Stimulated activated CD4-positive, alpha-beta T cell treated with anti-CD3 and anti-CD28 coated beads, Interleukin-4, amount 100 ng/mL, for 4 hours (primary cell): Measurements from ENCODE around the gene FAM171A1.
A peak's percentile ranks its signal among the peaks of the same experiment; 100 is the strongest.
"Not testable (repeated sequence)": the region's sequence is repeated elsewhere in the genome, so short reads cannot be mapped to it uniquely, and the experiment has no call there.

Source experiments
- DNase-seq, 2 experiments: peaks; one replicate each; pipeline ENCODE4 v3.0.0-alpha.2; 2020

FAM171A1 gene

GRCh38 chr10:15238555-15239335 lies 132.3 kb downstream of the FAM171A1 start:
- no peak for DNase-seq

- no peak for DNase-seq
Observed at GRCh38 chr10:15237351-15237750, 133.7 kb downstream of the FAM171A1 start.

GRCh38 chr10:15236340-15236739 lies 134.7 kb downstream of the FAM171A1 start:
- DNase-seq, result no peak

DNA sequence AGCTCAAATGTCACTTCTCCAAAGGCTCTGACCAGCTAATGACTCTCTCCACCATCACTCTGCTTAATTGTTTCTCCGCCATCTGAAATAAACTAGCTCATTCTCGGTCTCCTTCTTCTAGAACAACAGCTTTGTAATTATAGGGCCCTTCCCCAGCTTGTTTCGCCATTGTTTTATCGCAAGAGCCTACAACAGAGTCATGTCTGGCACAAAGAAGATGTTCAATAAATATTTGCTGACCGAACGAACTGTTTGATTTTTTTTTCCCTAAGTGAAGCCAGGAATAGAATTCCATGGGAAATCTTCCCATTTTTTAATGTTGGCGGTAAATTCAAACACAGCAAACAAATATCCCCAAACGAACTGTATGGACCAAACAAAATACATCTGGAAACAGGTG lies 138.8 kb downstream of the FAM171A1 start:
- DNase-seq, result no peak

DNA sequence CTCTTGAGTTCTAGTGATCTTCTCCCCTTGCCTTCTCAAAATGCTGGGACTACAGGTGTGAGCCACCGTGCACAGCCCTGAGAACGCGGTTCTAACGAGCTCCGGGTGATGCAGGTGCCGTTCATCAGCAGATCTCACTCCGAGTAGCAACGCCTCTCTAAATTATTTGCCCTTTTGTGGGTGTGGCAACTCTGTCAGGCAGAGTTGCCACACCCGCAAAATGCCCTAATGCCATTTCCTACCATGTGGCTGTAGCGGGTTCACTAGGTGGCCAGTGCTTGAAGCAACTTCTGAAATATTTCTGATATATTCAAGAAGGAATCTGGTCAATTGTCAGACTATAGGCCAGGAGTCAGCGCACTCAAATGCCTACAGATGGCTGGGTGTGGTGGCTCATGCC lies 139.7 kb downstream of the FAM171A1 start:
- no peak for DNase-seq

- DNase-seq, result no peak
Observed at GRCh38 chr10:15230257-15230656, 140.8 kb downstream of the FAM171A1 start.

DNA sequence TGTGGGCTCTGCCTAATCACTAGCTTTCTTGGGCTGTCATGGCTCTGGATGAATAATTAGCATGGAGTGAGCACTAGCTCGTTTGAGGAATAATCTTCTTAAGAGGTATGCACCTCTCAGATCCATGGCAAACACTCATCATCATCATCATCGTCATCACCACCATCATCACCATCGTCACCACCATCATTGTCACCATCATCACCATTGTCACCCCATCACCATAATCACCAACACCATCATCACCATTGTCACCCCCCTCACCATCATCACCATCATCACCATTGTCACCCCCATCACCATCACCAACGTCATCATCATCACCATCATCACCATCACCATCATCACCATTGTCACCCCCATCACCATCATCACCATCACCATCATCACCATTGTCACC lies 141.8 kb downstream of the FAM171A1 start:
- no peak for DNase-seq

GRCh38 chr10:15228426-15228825 lies 142.7 kb downstream of the FAM171A1 start:
- DNase-seq, result no peak

DNA sequence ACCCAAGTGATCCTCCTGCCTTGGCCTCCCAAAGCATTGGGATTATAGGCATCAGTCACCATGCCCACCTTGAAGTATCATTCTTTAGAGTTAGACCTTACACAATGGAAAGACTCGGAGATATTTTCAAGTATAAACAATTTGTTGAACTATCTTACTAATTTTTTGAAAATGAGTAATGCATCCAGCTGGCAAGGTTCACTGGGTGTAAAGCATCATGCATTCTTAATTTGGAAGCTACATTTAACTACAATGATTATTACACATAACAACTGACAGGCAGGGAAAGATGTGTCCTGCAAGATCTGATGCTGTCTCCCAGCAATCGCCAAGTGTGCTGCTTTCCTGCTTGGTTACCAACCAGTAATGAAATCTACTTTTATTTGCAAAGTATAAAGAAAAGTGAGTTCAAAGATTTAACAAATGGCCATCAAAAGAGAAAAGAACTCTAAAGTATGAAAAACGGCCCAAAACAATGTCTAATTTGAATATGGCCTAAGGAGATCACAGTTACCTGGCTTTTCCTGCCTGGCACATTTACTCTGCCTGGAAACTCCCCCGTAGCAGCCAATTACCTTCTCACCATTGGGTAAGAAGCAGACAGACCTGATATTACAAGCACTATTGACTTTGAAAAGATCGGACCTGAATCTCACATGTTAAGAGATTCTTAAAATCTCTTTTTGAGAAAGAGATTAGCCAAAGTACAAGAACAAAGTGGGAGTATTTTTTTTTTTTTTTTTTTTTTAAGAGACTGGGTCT lies 143.3 kb downstream of the FAM171A1 start:
- DNase-seq, result no peak

DNA sequence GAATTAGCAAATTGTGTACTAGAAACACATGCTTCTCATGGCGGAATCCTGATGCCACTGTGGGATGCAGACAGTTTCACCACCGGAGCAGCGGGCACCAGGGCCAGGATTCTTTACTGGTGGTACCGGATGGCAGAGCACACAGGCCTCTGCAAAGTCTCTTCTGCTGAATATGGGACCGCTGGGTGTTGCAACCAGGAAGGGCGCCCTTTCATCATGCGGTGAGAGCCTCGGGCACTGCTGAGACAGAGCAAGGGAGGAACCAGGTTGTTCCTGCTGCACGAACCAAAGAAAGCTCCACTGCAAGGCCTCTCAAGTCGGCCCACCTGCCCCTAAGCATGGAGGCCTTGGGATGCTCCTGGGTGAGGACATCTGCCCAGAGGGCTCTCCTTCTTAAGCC lies 145.6 kb downstream of the FAM171A1 start:
- no peak for DNase-seq

- no peak for DNase-seq
Observed at GRCh38 chr10:15224948-15225347, 146.1 kb downstream of the FAM171A1 start.

DNA sequence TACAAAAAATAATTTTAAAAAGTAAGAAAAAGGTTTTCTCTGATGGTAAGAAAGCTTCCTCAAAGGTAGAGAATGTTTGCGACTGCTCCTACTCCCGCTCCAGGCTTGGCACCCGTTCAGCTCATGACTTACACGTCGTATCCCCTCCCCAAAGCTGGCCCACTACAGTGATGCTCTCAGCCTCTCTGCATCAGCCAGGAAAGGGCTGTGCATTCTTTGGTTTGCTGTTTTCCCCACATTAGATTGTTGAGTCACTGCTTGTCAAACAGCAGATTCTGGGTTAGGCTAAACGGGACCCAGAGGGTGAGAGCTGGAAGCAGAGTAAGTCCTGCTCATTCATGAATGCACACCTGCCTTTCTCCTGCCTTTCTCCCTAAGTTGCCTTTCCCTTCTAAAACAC lies 147.9 kb downstream of the FAM171A1 start:
- no peak for DNase-seq

DNA sequence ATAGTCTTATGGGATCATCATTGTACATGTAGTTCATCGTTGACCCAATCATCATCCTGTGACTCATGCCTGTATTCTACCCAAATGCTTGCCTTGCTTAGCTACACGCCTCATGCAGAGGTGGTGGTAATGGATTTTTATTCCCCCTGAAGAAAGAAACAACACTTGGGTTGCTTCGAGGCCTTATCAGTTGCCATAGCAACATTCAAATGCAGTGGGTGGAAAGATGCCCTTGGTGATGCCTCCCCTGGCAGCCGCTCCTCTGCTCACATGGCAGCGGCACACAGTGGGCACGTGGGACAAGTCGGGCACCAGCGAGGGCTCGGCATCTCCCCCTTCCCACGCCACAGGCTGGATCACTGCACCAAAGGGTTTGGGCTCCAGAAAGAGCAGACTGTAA lies 148.6 kb downstream of the FAM171A1 start:
- DNase-seq, result no peak

DNA sequence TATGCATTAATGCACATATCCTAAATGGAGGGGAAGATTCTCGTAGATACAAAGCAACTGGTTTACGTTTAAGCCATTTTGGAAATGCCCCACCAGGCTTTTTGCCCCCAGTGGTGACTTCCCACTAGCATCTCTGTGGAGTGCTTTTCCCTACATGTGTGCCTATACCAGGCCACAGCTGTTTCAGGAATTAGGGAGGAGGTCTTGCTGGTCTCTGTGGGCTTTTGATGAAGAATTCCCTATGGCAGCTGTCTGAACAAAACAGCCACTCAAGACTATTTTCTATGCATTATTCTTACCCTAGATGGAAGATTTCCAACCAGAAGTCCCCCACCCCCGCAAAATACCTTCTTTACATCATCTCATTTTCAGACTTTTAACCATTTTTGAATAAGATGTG lies 150.6 kb downstream of the FAM171A1 start:
- DNase-seq, result no peak

DNA sequence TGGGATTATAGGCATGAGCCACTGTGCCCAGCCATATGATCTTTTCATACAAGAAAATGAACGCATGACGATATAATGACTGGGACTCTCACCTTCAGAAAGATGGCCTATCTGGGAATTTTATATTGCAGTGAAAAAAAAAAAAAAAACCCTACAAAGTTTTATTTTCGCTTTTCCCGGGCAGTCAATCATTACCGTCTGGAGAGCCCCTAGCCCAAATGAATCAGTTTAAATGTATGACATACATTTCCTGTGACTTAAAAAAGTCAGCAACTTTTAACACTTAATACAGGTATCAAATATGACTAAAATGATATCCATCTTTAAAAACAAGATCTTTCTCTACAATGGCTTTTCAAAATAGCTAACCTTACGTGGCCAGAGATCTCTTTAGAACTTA lies 154.4 kb downstream of the FAM171A1 start:
- no peak for DNase-seq

DNA sequence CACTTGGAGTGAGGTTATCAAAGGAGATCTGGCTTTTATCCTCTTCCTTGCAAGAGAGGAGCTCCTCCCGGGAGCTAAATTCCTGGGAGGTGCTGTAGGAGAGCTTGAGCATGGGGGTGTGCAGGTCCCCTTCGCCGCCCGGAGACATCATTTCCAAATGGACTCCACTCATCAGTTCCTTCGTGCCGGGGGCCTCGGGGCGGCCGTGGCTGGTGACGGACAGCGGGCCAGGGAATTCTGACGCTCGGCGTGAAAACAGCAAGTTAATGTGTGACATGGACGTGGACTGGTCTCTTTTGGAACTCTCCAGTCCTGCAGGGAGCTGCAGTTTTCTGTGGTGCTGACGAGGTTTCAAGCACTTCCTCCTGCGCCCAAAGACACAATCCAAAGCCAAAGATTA lies 156.9 kb downstream of the FAM171A1 start:
- no peak for DNase-seq

DNA sequence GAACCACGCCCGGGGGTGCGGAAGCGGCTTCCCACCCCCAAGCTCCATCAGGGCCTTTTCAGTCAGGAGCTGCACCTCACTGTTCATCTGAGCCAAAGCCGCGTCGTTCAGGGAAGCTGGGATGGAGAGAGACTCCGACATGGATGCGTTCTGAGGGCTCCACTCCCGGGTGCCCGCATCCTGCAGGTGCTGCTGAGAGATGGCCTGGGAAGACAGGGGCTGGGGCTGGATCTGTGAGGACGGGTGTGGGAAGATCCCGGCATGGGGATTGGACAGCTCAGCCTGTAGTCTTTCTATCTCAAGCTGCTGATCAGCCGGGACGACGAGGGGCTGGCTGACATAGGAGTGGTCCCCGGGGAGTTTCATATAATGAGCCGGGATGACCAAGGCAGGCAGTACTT lies 157.6 kb downstream of the FAM171A1 start:
- DNase-seq, result no peak

DNA sequence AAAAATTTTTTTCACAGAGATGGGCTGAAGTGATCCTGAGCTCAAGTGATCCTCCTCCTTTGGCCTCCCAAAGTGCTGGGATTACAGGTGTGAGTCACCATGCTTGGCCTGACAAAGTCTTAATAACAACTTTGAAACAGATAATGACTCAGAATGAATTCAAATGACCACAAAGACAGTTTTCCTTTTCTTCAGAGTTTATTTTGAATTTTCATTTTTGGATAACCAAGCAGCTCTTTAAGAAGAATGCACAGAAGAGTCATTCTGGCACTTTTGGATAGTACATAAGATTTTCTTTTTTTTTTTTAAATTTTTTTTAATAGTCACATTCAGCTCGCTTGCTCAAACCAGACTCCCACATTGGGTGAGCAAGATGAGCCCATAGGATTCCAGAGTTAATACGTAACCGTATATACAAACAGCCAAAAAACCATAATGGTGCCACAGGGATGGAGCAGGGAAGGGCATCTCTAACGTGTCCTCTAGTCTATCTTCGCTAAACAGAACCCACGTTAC lies 159.6 kb downstream of the FAM171A1 start:
- no peak for DNase-seq

DNA sequence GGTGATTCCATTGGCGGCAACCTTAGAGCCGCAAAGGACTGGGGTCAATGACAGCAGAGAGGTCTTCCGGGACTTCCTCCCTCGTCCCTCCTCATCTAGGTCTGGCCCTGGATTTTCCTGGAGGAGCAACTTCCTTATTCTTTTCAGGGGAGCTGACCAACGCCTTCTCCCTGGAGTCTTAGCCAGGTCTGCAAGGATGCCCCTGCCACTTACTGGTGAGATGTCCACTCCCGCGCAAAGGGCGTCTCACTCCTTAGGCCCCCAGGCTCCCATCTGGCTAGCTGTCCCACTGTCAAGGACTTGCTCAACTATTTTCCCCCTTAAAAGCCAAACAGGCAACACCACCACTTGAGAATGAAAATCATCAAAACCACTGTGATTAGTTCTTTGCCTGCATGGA lies 160.6 kb downstream of the FAM171A1 start:
- no peak for DNase-seq

GRCh38 chr10:15209827-15210509 lies 161.1 kb downstream of the FAM171A1 start:
- peak; percentile 70 to 74 for DNase-seq

- DNase-seq, result no peak
Observed at GRCh38 chr10:15208221-15208620, 162.9 kb downstream of the FAM171A1 start.

GRCh38 chr10:15207410-15207809 lies 163.7 kb downstream of the FAM171A1 start:
- DNase-seq, result not testable (repeated sequence)

- no peak for DNase-seq
Observed at GRCh38 chr10:15202639-15203038, 168.4 kb downstream of the FAM171A1 start.

DNA sequence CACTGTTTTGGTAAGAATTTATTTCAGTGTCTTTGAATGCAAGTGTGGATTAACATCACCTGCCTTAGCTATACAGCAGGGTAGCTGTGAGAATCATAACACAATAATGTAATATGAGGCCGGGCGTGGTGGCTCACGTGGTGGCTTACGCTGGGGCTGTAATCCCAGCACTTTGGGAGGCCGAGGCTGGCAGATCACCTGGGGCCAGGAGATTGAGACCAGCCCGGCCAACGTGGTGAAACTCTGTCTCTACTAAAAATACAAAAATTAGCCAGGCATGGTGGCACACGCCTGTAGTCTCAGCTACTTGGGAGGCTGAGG lies 168.8 kb downstream of the FAM171A1 start:
- not testable (repeated sequence) for DNase-seq
